ENCODE results near the gene CEP85. TPM values are rescaled to one million over a fixed set of nuclear protein-coding genes. Genes with fewer than 3 reads are reported as not detected.
A peak's percentile ranks its signal among the peaks of the same experiment; 100 is the strongest.

CEP85 gene
- total and polyA plus RNA-seq, 9 of the 15 experiments (the other 6 are each of a cell fraction or from before 2014, with no cell fraction given), result 42.1 to 140 (median 92.6) TPM

- no peak for TF ChIP-seq ZNF668 (CRISPR knock-in tag; IDR thresholded peaks at IDR 0.05)
- TF ChIP-seq JUND (IDR thresholded peaks at IDR 0.05; ENCODE audit: borderline replicate concordance, low read depth, low read length), result no peak; the same call in none of the 2 replicates
- peak; percentile 95; the same call in 2 of the 3 replicates for TF ChIP-seq JUND (tag; IDR thresholded peaks at IDR 0.05; ENCODE audit: borderline replicate concordance, low read depth, low read length)
- peak; percentile 51; the same call in 1 of the 2 replicates for TF ChIP-seq ZNF511 (CRISPR knock-in tag; IDR thresholded peaks at IDR 0.05)
- no peak for TF ChIP-seq TGIF2 (CRISPR knock-in tag; IDR thresholded peaks at IDR 0.05)
- TF ChIP-seq MAZ (CRISPR knock-in tag; conservative IDR thresholded peaks at IDR 0.05 in 1 of 2, IDR thresholded peaks at IDR 0.05 in 1 of 2), result no peak
- TF ChIP-seq JUNB (CRISPR knock-in tag; conservative IDR thresholded peaks at IDR 0.05), result peak; percentile 66; the same call in 1 of the 2 replicates
- no peak for TF ChIP-seq ID3 (CRISPR knock-in tag; IDR thresholded peaks at IDR 0.05)
- TF ChIP-seq ID3 (tag; IDR thresholded peaks at IDR 0.05), result no peak
- TF ChIP-seq NFIC (IDR thresholded peaks at IDR 0.05), result no peak
- TF ChIP-seq ZNF175 (CRISPR knock-in tag; IDR thresholded peaks at IDR 0.05; ENCODE audit: low read depth), result no peak
- TF ChIP-seq ZBTB7A (IDR thresholded peaks at IDR 0.05; ENCODE audit: borderline replicate concordance, control insufficient read depth, low read depth, low read length), result no peak
- no peak for TF ChIP-seq GABPB2 (CRISPR knock-in tag; conservative IDR thresholded peaks at IDR 0.05)
- TF ChIP-seq CEBPG (CRISPR knock-in tag; IDR thresholded peaks at IDR 0.05), result no peak
- TF ChIP-seq CEBPG (tag; conservative IDR thresholded peaks at IDR 0.05 in 1 of 2, IDR thresholded peaks at IDR 0.05 in 1 of 2), result no peak
- TF ChIP-seq TRIM28 (IDR thresholded peaks at IDR 0.05), result no peak
- no peak for TF ChIP-seq HNRNPL (IDR thresholded peaks at IDR 0.05; ENCODE audit: low read depth, low read length)
- no peak; a peak in 1 of 4 replicates for TF ChIP-seq KDM1A (IDR thresholded peaks at IDR 0.05)
Observed at GRCh38 chr1:26276432-26276838, 42.4 kb downstream of the CEP85 start (continued).

Measured in K562 (cell line).